Measurements from ENCODE around the gene SERINC1.

The SERINC1 gene

GRCh38 chr6:122495612-122496011 lies 24.0 kb upstream of the SERINC1 start:
- WGBS (ENCODE audit: extremely low coverage, insufficient coverage, insufficient read length), result no CpG with 5 or more reads among the region's 3 CpGs

GRCh38 chr6:122494665-122495272 lies 23.2 kb upstream of the SERINC1 start:
- no CpG with 5 or more reads among the region's 4 CpGs for WGBS (ENCODE audit: extremely low coverage, insufficient coverage, insufficient read length)
- H2AFZ ChIP-seq (ENCODE audit: insufficient read depth, low read length, poor library complexity), result no peak overlapping the region
- H3K23ac ChIP-seq (ENCODE audit: low read length), result no peak overlapping the region
- H2AK5ac ChIP-seq (ENCODE audit: low read length), result no peak overlapping the region
- H4K91ac ChIP-seq (ENCODE audit: low read depth, low read length), result no peak overlapping the region
- no peaks in the 10 kb centered on the region for H3K79me2 ChIP-seq (ENCODE audit: control insufficient read depth, insufficient read depth, low read length, poor library complexity)
- peaks cover 8 to 10% of the 10 kb centered on the region in 2 experiments for H3K36me3 ChIP-seq (ENCODE audit: control insufficient read depth in 1 of 2, insufficient read depth in 2 of 2, low read length in 2 of 2)
- no peak overlapping the region for H3K14ac ChIP-seq (ENCODE audit: low read length)
- H4K8ac ChIP-seq (ENCODE audit: low read depth, low read length), result no peak overlapping the region
- H3K4me1 ChIP-seq (ENCODE audit: control insufficient read depth in 1 of 2, insufficient read depth in 2 of 2, low read length in 2 of 2), result peaks cover 0 to 6% of the 10 kb centered on the region in 2 experiments
- no peaks in the 10 kb centered on the region for H3K27me3 ChIP-seq (ENCODE audit: insufficient read depth, low read length)
- no peak overlapping the region for H2BK5ac ChIP-seq (ENCODE audit: low read depth, low read length, poor library complexity)
- no peaks in the 10 kb centered on the region for H3K9me3 ChIP-seq (ENCODE audit: insufficient read depth, low read depth, low read length)
- H3K18ac ChIP-seq (ENCODE audit: low read length), result no peak overlapping the region
- no peak overlapping the region for H3K4me2 ChIP-seq (ENCODE audit: low read length)
- H3K4me3 ChIP-seq (ENCODE audit: low read depth, low read length), result no peak overlapping the region
- H3K79me1 ChIP-seq (ENCODE audit: low read length), result no peaks in the 10 kb centered on the region
- no peak overlapping the region for H3K4ac ChIP-seq (ENCODE audit: low read depth, low read length)
- H2BK120ac ChIP-seq (ENCODE audit: insufficient read depth, low read length, poor library complexity), result no peak overlapping the region
- no peak overlapping the region for H3K9ac ChIP-seq (ENCODE audit: low read length)
- DNase-seq, result no peak
- H3K27ac ChIP-seq (ENCODE audit: low read depth, low read length), result no peak overlapping the region
- H4K12ac ChIP-seq (ENCODE audit: low read depth, low read length), result no peak overlapping the region
- H2BK12ac ChIP-seq (ENCODE audit: low read length), result no peak overlapping the region

More at GRCh38 chr6:122495612-122496011, 24.0 kb upstream of the SERINC1 start:
- no peaks in the 10 kb centered on the region for H3K79me1 ChIP-seq (ENCODE audit: low read length)
- H3K4me1 ChIP-seq (ENCODE audit: control insufficient read depth in 1 of 2, insufficient read depth in 2 of 2, low read length in 2 of 2), result peaks cover 0 to 6% of the 10 kb centered on the region in 2 experiments
- H4K12ac ChIP-seq (ENCODE audit: low read depth, low read length), result no peak overlapping the region
- no peak overlapping the region for H2BK12ac ChIP-seq (ENCODE audit: low read length)
- H3K9me3 ChIP-seq (ENCODE audit: insufficient read depth, low read depth, low read length), result no peaks in the 10 kb centered on the region
- H3K23ac ChIP-seq (ENCODE audit: low read length), result no peak overlapping the region
- no peak overlapping the region for H2BK5ac ChIP-seq (ENCODE audit: low read depth, low read length, poor library complexity)
- no peak overlapping the region for H3K4me3 ChIP-seq (ENCODE audit: low read depth, low read length)
- no peak overlapping the region for H3K14ac ChIP-seq (ENCODE audit: low read length)
- no peak overlapping the region for H3K4ac ChIP-seq (ENCODE audit: low read depth, low read length)
- no peak overlapping the region for H2AK5ac ChIP-seq (ENCODE audit: low read length)
- no peak overlapping the region for H3K18ac ChIP-seq (ENCODE audit: low read length)
- no peaks in the 10 kb centered on the region for H3K27me3 ChIP-seq (ENCODE audit: insufficient read depth, low read length)
- no peak overlapping the region for H3K4me2 ChIP-seq (ENCODE audit: low read length)
- no peak overlapping the region for H3K9ac ChIP-seq (ENCODE audit: low read length)
- no peak overlapping the region for H2AFZ ChIP-seq (ENCODE audit: insufficient read depth, low read length, poor library complexity)
- H4K91ac ChIP-seq (ENCODE audit: low read depth, low read length), result no peak overlapping the region
- no peak for DNase-seq
- H2BK120ac ChIP-seq (ENCODE audit: insufficient read depth, low read length, poor library complexity), result no peak overlapping the region
- H3K36me3 ChIP-seq (ENCODE audit: control insufficient read depth in 1 of 2, insufficient read depth in 2 of 2, low read length in 2 of 2), result peaks cover 8 to 10% of the 10 kb centered on the region in 2 experiments
- H4K8ac ChIP-seq (ENCODE audit: low read depth, low read length), result no peak overlapping the region
- no peak overlapping the region for H3K27ac ChIP-seq (ENCODE audit: low read depth, low read length)
- H3K79me2 ChIP-seq (ENCODE audit: control insufficient read depth, insufficient read depth, low read length, poor library complexity), result no peaks in the 10 kb centered on the region

- Histone ChIP-seq H4K91ac (ENCODE audit: low read depth, low read length) (no peak overlapping the region), H3K4me1 (ENCODE audit: control insufficient read depth in 1 of 2, insufficient read depth in 2 of 2, low read length in 2 of 2) (peaks cover 0 to 6% of the 10 kb centered on the region in 2 experiments), H3K4me3 (ENCODE audit: low read depth, low read length) (no peak overlapping the region), H3K14ac (ENCODE audit: low read length) (no peak overlapping the region), H3K27ac (ENCODE audit: low read depth, low read length) (no peak overlapping the region), H3K79me1 (ENCODE audit: low read length) (no peaks in the 10 kb centered on the region), H3K4me2 (ENCODE audit: low read length) (no peak overlapping the region), H3K79me2 (ENCODE audit: control insufficient read depth, insufficient read depth, low read length, poor library complexity) (no peaks in the 10 kb centered on the region), H3K9me3 (ENCODE audit: insufficient read depth, low read depth, low read length) (no peaks in the 10 kb centered on the region), H3K18ac (ENCODE audit: low read length) (no peak overlapping the region), H2BK5ac (ENCODE audit: low read depth, low read length, poor library complexity) (no peak overlapping the region), H2BK120ac (ENCODE audit: insufficient read depth, low read length, poor library complexity) (no peak overlapping the region), H3K27me3 (ENCODE audit: insufficient read depth, low read length) (no peaks in the 10 kb centered on the region), H3K4ac (ENCODE audit: low read depth, low read length) (no peak overlapping the region), H4K12ac (ENCODE audit: low read depth, low read length) (no peak overlapping the region), H3K36me3 (ENCODE audit: control insufficient read depth in 1 of 2, insufficient read depth in 2 of 2, low read length in 2 of 2) (peaks cover 8 to 11% of the 10 kb centered on the region in 2 experiments), H3K23ac (ENCODE audit: low read length) (no peak overlapping the region), H2BK12ac (ENCODE audit: low read length) (no peak overlapping the region), H4K8ac (ENCODE audit: low read depth, low read length) (no peak overlapping the region), H3K9ac (ENCODE audit: low read length) (no peak overlapping the region), H2AFZ (ENCODE audit: insufficient read depth, low read length, poor library complexity) (no peak overlapping the region), H2AK5ac (ENCODE audit: low read length) (no peak overlapping the region)
- DNase-seq, result peak; percentile 59 to 78
- WGBS (ENCODE audit: extremely low coverage, insufficient coverage, insufficient read length), result no CpG with 5 or more reads among the region's 7 CpGs
Measured at GRCh38 chr6:122491919-122492555, 20.4 kb upstream of the SERINC1 start.

- no CpG with 5 or more reads among the region's 1 CpG for WGBS (ENCODE audit: extremely low coverage, insufficient coverage, insufficient read length)
- Histone ChIP-seq H3K4ac (ENCODE audit: low read depth, low read length) (no peak overlapping the region), H3K79me1 (ENCODE audit: low read length) (no peaks in the 10 kb centered on the region), H3K18ac (ENCODE audit: low read length) (no peak overlapping the region), H3K4me3 (ENCODE audit: low read depth, low read length) (no peak overlapping the region), H3K23ac (ENCODE audit: low read length) (no peak overlapping the region), H3K14ac (ENCODE audit: low read length) (no peak overlapping the region), H3K79me2 (ENCODE audit: control insufficient read depth, insufficient read depth, low read length, poor library complexity) (no peaks in the 10 kb centered on the region), H2AFZ (ENCODE audit: insufficient read depth, low read length, poor library complexity) (no peak overlapping the region), H2BK5ac (ENCODE audit: low read depth, low read length, poor library complexity) (no peak overlapping the region), H3K4me2 (ENCODE audit: low read length) (no peak overlapping the region), H4K12ac (ENCODE audit: low read depth, low read length) (no peak overlapping the region), H3K9me3 (ENCODE audit: insufficient read depth, low read depth, low read length) (no peaks in the 10 kb centered on the region), H3K4me1 (ENCODE audit: control insufficient read depth in 1 of 2, insufficient read depth in 2 of 2, low read length in 2 of 2) (peaks cover 0 to 6% of the 10 kb centered on the region in 2 experiments), H3K27me3 (ENCODE audit: insufficient read depth, low read length) (no peaks in the 10 kb centered on the region), H3K27ac (ENCODE audit: low read depth, low read length) (no peak overlapping the region), H2AK5ac (ENCODE audit: low read length) (no peak overlapping the region), H4K91ac (ENCODE audit: low read depth, low read length) (no peak overlapping the region), H2BK120ac (ENCODE audit: insufficient read depth, low read length, poor library complexity) (no peak overlapping the region), H3K36me3 (ENCODE audit: control insufficient read depth in 1 of 2, insufficient read depth in 2 of 2, low read length in 2 of 2) (peaks cover 5 to 11% of the 10 kb centered on the region in 2 experiments), H4K8ac (ENCODE audit: low read depth, low read length) (no peak overlapping the region), H3K9ac (ENCODE audit: low read length) (no peak overlapping the region), H2BK12ac (ENCODE audit: low read length) (no peak overlapping the region)
- DNase-seq, result no peak
Measured at GRCh38 chr6:122490607-122491006, 19.0 kb upstream of the SERINC1 start.

Data from trophoblast cell (in vitro differentiated cells and primary cell).